COLO668 (cell line): ENCODE measurements around the gene RBM47.

Experiments used
- DNase-seq: peaks from one replicate; lab custom pipeline; 2025; ENCODE audit not compliant: unreplicated experiment; lab: John Stamatoyannopoulos, UW

The RBM47 gene

DNA sequence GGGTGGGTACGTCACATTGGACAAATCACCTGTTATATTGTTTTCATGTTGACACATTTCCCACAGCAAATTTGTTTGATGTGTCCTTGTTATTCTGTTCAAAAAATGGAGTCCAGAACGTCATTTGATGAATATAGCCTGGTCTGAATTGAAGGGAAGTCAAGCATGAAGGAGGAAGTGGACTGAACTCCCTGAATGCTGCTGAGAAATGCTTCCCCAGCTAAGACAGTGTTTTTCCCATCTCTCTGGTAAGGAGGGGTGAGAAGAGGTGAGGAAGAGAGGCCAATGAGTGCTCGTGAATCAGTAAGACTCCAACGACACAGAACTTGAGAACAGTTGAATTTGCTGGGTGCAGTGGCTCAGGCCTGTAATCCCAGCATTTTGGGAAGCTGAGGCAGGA lies 127.4 kb downstream of the RBM47 start:
- DNase-seq, result no peak

DNA sequence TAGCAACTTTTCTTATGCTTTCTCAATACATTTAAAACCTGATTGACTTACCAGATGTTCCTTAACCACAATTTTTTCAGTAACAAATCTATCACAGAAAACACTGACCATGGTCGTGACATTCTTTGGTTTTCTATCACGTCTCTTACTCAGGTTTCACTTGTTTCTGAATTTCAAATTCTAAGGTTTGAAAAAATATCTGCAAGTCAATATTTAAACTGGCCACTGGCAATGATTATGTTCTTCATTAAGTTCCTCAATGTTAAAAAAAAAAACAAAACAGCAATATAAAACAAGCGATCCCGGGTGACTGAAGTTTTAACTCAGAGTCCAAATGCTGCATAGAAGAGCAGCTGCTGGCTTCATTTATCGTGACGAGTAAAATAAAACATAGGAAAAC lies 128.9 kb downstream of the RBM47 start:
- no peak for DNase-seq

DNA sequence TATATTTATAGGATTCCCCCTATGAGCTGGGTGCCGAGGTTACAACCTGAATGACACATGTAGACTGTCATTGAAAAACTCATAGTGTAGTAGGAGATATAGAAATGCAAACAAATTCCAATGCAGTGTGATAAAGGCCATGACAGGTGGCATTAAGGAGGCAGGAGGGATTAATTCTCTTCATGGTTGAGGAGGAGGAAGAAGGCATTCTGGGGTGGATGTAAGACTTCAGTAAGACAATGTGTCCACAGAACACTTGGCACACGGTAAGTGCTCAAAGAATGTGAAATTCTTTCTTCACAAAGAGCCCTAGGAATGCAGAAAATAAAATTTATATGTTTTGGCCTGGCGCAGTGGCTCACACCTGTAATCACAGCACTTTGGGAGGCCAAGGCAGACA lies 136.5 kb downstream of the RBM47 start:
- no peak for DNase-seq

DNA sequence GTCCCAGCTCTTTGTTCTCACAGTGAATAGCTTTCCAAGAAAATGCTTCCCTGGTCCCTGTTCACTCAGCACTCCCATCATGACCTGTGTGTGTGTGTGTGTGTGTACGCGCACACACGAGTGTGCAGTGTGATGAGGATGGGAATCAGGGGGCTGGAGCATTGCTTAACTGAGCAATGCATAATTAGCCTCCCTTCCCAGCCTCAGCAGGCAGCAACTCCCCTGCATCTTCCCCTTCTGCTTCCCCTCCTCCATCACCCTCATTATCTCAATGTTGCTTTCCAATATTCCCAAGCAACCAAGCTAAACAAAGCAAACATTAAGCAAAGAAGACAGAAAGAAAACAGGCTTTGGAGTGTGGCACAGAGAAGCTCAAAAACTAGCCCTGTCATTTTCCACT lies 137.0 kb downstream of the RBM47 start:
- DNase-seq, result no peak

DNA sequence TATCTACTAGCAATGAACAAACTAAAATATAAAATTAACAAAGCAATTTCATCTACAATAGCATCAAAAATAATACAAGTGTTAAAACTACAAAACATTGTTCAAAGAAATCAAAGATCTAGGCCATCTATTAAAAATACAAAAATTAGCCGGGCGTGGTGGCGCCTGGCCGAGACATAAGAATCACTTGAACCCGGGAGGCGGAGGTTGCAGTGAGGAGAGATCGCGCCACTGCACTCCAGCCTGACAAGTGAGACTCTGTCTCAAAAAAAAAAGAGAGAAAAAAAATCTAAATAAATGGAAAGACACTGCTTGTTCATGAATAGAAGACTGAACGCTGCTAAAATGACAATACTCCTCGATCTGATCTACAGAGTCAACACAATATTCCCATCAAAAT lies 139.2 kb downstream of the RBM47 start:
- DNase-seq, result no peak

DNA sequence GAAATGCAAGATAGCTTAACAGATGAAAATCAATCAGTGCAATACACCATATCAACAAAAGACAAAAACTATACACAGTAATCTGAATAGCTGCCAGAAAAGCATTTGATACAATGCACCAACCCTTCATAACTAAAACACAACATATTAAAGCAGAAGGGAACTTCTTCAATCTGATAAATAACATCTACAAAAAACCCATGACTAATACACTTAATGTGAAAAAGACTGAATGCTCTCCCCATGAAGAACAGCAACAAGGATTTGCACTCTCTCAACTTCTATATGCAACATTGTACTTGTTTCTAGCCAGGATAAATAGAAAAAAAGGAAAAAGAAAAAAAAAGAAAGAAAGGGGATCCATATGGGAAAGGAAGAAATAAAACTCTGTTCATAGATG lies 139.7 kb downstream of the RBM47 start:
- DNase-seq, result no peak

DNA sequence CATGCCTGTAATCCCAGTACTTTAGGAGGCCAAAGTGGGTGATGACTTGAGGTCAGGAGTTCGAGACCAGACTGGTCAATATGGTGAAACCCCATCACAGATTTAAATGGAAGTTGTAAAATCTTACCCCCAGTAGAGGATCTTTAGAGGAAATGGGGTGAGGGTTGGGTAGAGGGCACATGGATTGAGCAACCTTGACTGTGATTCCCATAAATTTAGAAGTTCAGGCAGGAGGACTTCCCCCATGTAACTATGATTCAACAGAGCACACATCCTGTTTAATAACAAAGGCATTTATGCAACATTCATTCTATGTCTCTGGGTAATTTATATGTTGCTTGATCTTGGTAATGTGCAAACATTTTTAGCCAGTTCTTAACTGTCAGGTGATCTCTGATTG lies 143.1 kb downstream of the RBM47 start:
- DNase-seq, result no peak

DNA sequence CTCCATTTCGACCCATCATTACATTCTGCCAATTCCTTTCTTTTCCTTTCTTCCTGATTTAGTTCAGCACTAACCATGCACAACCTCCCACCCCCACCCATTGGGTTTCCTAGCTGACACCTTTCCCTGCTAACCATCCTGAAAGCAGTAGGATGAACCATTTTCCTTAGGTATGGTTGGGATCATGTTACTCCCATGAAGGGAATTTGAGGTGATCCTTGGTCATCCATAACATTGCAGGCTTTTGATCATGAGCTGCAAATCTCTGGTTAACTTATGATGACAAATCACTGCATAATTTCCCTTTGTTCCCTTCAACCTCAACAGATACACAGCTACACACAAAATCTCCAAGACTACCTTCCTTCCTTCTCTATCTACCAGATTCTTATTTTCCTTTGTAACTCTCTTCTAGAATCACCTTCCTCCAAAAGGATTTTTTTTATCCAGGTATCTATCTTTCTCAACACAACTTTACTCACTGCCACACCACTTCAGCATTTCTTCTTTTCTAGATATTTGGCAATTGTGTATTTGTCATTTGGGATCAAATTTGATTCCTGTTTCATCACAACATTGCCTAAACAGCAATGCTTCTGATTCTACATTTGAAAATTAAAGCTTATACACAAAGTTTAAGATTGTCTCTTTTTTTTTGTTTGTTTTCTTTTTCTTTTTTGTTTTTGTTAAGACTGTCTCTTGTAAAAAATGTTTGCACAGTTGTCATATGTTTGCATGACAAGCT lies 145.1 kb downstream of the RBM47 start:
- no peak for DNase-seq

DNA sequence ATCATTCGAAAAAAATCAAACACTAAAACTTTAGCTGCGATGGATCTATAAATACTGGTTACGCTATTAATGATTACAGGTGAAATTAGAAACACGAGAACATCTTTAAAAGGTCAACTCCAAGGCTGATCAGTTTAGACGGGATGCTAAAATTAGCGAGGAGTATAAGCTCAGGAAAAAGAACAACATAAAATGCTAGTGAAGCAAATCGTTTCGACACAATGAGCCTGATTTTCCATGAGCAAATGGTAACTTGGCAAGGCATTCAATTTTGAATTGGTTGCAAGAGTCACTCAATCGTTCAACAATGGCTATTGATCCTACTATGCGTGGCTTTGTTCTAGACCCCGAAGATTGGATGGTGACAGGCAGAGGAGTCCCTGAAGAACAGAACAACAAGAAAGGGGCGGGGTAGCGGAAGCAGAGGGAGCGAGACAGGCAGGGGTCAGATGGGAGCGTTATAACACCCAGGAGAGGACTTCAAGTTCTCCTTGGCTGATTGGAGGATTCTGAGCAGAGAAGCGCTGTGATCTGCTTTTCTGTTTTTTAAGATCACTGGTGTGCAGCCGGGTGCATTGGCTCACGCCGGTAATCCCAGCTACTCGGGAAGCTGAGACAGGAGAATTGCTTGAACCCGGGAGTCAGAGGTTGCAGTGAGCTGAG lies 146.5 kb downstream of the RBM47 start:
- no peak for DNase-seq

DNA sequence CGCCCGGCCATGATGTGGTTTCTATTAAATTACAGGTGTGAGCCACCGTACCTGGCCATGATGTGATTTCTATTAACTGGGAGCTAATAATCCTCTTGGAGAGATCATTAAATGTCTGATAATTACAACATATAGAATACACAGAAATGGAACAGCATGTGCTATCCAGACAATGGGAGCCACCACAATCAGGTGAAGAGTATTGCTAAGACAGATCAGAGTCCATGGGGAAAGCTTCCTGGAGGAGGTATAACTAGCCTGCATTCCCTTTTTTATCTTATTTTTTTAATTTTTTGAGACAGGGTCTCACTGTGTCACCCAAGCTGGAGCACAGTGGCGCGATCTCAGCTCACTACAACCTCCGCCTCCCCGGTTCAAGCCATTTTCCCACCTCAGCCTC lies 147.7 kb downstream of the RBM47 start:
- DNase-seq, result no peak

DNA sequence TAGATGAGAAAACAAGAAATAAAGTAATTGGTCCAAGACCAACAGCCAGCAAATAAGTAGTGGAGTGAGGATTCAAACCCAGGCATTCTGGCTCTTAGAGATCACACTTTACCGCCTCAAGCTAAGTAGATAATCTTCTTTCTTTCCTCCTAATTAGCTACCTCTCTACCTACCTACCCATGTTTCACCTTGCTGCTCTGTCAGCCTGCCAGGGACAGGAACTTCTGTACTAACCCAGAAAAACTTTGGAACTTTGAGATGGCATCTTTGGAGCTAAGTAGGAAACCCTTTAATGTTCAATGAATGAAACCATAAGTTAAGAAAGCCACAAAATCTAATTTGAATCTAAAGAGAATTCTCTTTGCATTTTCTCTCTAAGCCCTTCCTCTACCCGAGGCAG lies 149.4 kb downstream of the RBM47 start:
- no peak for DNase-seq

DNA sequence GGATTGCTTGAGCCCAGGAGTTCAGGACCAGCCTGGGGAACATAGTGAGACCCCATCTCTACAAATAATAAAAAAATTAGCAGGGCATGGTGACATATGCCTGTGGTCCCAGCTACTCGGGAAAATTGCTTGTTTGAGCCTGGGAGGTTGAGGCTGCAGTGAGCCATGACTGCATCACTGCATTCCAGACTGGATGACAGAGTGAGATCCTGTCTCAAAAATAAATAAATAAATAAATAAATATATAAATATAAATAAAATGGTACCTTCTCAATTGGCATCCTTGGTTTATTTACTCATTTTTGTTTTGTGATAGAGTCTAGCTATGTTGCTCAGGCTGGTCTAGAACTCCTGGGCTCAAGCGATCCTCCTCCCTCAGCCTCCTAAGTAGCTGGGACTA lies 150.3 kb downstream of the RBM47 start:
- DNase-seq, result no peak

DNA sequence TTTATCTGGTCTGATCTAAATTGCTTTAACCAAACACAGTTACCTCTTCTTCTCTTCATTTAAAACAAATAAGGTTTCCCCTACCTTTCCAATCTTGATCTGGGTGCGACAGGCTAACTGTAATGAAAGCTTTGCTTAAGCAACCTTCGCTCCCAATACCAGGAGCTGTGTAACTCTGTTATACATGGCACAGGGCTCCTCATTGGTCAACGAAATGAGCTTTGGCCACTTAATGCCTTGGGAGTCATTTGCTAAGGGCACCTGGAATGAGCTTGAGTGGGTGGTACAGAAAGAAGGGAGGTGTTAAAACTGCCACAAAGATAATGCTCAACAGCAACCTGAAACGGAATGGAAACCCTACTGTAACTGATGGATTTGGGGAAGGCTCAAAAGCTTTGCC lies 154.1 kb downstream of the RBM47 start:
- peak; percentile 52 for DNase-seq

DNA sequence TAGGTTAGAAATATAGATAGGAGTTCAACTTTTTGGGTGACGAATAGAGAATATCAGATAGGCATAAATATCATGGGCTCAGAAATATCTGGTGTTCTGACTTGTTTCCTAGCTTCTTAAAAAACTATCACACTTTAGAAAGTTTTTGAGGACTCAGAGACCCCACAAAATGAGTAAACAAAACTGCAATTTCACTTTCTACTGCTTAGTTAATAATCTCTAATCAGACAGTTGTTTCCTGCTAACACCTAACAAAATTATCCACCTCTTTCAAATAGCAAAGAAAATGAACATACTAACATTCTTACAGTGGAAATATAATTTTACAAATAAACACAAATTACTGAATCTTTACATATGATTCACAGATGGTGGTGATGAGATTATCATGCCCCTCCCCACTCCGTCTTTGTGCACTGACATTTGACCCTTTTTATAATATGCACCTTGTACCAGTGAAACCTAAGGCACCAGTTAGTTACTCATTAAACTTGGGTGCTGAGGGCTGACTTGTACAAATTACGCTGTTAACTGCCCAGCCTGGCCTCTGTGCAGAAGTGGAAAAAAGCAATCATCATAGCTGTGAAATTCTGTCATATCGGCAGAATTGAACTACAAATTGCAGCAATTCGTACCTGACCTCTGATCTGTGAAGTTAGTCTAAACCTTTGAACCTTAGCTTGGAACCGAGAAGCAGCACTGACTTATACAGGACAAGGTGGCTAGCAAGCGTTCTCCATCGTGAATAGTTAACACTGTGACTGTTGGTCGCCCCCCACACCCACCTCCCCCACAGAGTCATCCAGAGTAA lies 155.9 kb downstream of the RBM47 start:
- DNase-seq, result peak; percentile 44

DNA sequence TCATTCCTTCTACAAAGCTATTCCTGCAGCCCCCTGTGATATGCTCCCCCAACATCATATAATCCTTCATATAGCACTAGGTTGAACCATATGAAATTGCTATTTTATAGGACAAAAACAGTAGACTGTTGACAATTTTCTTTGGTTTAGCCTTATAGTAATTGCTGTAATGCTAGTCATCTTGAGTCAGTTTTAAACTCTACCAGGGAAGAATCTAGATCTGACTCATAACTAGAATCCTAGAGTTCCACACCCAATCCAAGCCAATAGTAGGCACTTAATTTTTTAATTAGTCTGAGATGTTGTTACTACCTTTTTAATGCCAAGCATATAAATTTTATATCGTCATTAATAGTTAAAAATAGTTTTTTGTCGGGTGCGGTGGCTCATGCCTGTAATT lies 157.7 kb downstream of the RBM47 start:
- no peak for DNase-seq

DNA sequence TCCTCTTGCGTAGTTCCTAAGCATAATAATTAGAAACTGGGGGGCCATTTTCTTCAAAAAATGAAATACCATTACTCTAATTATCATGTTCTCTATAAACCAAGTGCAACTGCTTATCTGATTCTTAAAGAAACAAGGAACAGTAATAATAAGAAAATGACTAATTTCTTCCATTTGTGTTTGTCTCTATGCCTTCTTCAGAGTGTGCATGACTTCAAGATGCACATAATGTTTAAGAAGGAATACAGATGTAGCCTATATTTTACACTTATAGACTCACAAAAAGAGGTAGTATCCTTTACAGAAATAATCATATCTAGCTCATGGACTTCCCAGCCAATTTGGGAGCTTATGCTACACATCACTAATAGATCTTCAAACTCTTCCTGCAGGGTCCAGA lies 162.9 kb downstream of the RBM47 start:
- DNase-seq, result no peak

DNA sequence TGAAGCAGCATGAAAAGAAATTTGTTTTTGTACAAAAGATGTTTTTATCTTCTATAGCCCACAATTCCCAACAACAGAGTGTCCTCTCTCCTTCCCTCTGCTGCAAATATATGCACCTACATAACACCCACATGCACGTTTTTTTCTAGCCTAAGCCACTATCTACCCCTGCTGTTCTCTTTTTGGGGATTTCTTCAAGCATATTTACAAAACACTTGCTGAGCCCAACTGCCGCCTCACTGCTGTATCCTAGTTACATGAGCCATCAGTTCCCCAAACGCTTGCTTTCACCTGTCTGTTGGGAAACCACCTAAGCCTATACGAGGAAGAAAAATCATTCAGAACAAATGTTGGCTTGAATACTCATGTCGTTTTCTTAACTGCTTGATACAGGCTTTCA lies 167.3 kb downstream of the RBM47 start:
- DNase-seq, result peak; percentile 59

DNA sequence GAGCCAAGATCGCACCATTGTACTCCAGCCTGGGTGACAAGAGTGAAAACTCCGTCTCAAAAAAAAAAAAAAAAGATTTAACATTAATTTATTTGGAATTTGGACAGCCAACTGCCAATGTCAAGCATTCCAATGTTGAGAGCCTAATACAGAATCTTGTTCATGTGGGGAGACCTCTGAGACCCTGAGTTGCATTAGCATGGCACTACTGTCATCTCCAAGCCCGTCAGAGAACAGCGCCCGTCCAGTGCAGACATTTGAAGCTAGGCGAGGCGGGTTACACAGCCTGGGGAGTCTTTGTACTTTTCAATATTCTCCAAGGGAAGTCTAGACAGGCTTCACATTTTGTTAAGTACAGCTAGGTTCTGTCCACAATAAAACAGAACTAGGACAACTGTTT lies 167.8 kb downstream of the RBM47 start:
- DNase-seq, result no peak

DNA sequence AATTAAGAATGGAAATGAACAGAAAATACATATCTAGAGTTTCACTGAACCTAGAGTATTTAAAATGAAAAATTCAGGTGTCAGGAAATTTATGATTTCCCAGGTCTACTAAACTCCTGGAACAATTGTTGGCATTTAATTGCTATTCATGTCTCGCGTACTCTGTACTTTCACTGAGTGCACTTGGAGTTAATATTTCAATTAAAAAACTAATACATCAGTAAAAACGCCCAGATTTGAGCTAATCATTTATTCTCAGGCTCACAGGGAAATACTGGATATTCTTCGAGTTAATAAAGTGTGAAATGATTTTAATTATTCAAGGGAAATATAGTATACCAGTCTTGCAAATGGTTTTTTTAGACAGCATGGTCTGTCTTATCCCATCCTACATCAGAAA lies 168.6 kb downstream of the RBM47 start:
- no peak for DNase-seq

DNA sequence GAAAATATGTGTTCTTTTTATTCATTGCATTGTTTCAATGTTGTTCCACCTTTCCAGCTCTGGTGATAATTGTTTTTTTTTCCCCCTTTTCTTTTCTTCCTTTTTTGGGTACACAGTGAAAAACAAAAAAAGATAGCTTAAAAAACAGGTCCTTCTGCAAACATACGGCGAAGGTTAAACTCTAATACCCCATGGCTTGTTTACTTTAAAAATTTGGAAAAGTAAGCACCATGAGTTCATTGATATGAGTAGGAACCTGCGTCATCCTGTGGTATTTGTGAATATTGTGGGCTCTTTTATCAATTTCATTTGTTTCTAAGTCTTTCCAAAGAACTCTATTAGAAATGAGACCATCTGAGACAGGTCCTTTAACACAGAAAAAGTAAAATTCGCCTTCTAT lies 171.0 kb downstream of the RBM47 start:
- DNase-seq, result no peak

DNA sequence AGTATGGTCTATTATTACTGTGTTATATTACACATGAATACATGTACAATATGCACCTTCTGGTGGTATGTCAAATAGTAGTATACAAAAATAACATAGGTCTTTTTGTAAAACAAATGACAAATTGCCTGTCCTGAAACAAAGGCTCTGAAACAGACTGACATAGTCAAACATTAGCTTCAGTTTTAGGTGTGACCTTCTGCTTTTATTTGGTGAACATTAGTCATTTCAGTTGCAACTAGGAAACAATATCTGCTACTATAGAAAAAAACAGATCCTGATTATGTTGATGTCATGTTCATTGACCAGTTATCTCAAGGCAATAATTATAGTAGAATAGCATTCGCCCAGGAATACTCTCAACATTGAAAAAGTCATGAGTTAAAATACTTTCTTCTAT lies 171.6 kb downstream of the RBM47 start:
- DNase-seq, result no peak

DNA sequence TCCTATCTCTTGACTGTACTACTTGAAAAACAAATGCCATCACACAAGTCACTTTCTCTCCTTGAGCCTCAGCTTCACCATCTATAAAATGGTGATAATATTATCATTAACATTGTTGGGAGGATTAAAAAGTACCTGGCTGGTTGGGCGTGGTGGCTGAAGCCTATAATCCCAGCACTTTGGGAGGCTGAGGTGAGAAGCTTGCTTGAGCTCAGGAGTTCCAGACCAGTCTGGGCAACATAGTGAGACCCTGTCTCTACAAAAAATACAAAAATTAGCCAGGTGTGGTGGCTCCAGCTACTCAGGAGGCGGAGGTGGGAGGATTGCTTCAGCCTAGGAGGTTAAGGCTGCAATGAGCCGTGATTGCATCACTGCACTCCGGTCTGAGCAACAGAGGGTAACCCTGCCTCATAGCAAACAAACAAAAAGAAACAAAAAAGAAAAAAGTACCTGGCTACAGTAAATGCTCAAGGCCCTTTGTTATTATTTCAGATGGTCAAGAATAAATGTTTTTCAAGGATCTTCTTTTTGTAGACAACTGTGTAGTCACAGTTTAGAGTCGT lies 174.2 kb downstream of the RBM47 start:
- DNase-seq, result no peak
